H1 (cell line): ENCODE data around the gene TFAP2E. TPM values are rescaled to one million over a fixed set of nuclear protein-coding genes. Genes with fewer than 3 reads are reported as not detected.

Experiments used
- POLR2A ChIP-seq, 2 experiments: IDR thresholded peaks; 1 replicate in 1 of 2; 2 replicates in 1 of 2; pipeline ENCODE4 v1.6.1; 2011; ENCODE audit warnings: low read depth in 2 of 2, low read length in 2 of 2, mild to moderate bottlenecking in 2 of 2; ENCODE audit errors: control extremely low read depth in 1 of 2
- RAD21 ChIP-seq, 2 experiments: IDR thresholded peaks in 1 of 2; conservative IDR thresholded peaks in 1 of 2; 2 replicates each; pipeline ENCODE4 v1.6.1; 2011; ENCODE audit warnings: low read depth in 2 of 2, low read length in 2 of 2, improper control_type of control experiment in 1 of 2, inconsistent platforms in 1 of 2, mild to moderate bottlenecking in 1 of 2, moderate library complexity in 1 of 2
- RBBP5 ChIP-seq: IDR thresholded peaks from 2 replicates; pipeline ENCODE4 v1.7.1; 2012; ENCODE audit warnings: low read depth, mild to moderate bottlenecking, inconsistent platforms, low read length, moderate library complexity, borderline replicate concordance
- SIRT6 ChIP-seq: IDR thresholded peaks from one replicate; pipeline ENCODE4 v1.7.1; 2012; ENCODE audit warnings: low read length, inconsistent platforms
- SP1 ChIP-seq: IDR thresholded peaks from 2 replicates; pipeline ENCODE4 v1.6.1; 2011; ENCODE audit warnings: low read depth, low read length
- SRF ChIP-seq: IDR thresholded peaks from 2 replicates; pipeline ENCODE4 v1.6.1; 2011; ENCODE audit warnings: mild to moderate bottlenecking, low read depth, low read length, moderate library complexity
- polyA plus RNA-seq, 7 experiments: library from polyadenylated mRNA; depleted of rRNA in 3 of 7; stranded (reverse) in 5 of 7; unstranded in 2 of 7; fragments of >200 nt in 5 of 7; fragments of 200-250 nt in 2 of 7; gene quantifications; 1 replicate in 5 of 7; 2 replicates in 1 of 7; 4 replicates in 1 of 7; pipeline versions ENCODE4 v1.2.1 to v1.2.3, GENCODE V29; 2011 to 2013; ENCODE audit warnings: missing spikeins in 2 of 7, mixed read lengths in 2 of 7
- total RNA-seq: library from RNA; stranded (reverse); fragmentation: NEBNext Ultra II Directional; extraction: Animal tissue kit (Norgen Biotek cat#: 25700); gene quantifications from 2 replicates; pipeline ENCODE4 v1.2.1, GENCODE V29; 2021

Gene TFAP2E
- total and polyA plus RNA-seq, 2 of the 8 experiments (the other 6 are each of a cell fraction or from before 2014, with no cell fraction given), result 0.24 to 0.50 TPM

- no peak for TF ChIP-seq SP1
- no peak for TF ChIP-seq SRF
- TF ChIP-seq RAD21 (IDR thresholded peaks at IDR 0.05 in 1 of 2, conservative IDR thresholded peaks at IDR 0.05 in 1 of 2; ENCODE audit: low read depth in 2 of 2, low read length in 2 of 2), result no peak
- TF ChIP-seq SIRT6, result no peak
- TF ChIP-seq RBBP5, result no peak
- TF ChIP-seq POLR2A (IDR thresholded peaks at IDR 0.05; ENCODE audit: control extremely low read depth in 1 of 2, low read depth in 2 of 2, low read length in 2 of 2), result no peak
These were observed 40.5 kb upstream of the TFAP2E start (continued) for GRCh38 chr1:35532497-35533223.
